Measurements from ENCODE around the gene CCM2. TPM values are rescaled to one million over a fixed set of nuclear protein-coding genes. Genes with fewer than 3 reads are reported as not detected.

The CCM2 gene
- total RNA-seq, 1 donor from 2014 or later = 47.8 TPM

DNA sequence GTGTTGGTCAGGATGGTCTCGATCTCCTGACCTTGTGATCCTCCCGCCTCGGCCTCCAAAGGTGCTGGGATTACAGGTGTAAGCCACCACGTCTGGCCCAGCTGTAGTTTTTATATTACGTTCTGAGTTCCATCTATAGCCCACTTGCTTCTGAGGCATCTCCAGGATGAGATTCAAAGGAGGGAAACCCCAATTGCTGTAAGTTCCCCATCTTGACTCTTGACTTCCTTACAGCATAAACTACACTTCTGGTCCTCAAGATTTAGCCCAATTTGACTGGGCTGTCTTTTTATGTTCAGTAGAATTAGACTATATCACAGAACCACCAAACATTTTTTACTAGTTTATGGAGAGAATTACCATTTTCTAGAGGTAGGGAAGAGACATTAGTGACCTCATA, 44.3 kb downstream of the CCM2 start:
- no peak overlapping the region for H3K4me3 Mint-ChIP-seq (ENCODE audit: unreplicated experiment)
- H3K9me3 Mint-ChIP-seq (ENCODE audit: low read depth) = no peaks in the 10 kb centered on the region
- peaks cover 21% of the 10 kb centered on the region for H3K36me3 Mint-ChIP-seq (ENCODE audit: low read depth)
- H3K4me1 Mint-ChIP-seq (ENCODE audit: low read depth) = no peaks in the 10 kb centered on the region
- TF ChIP-seq, protein P1, sequence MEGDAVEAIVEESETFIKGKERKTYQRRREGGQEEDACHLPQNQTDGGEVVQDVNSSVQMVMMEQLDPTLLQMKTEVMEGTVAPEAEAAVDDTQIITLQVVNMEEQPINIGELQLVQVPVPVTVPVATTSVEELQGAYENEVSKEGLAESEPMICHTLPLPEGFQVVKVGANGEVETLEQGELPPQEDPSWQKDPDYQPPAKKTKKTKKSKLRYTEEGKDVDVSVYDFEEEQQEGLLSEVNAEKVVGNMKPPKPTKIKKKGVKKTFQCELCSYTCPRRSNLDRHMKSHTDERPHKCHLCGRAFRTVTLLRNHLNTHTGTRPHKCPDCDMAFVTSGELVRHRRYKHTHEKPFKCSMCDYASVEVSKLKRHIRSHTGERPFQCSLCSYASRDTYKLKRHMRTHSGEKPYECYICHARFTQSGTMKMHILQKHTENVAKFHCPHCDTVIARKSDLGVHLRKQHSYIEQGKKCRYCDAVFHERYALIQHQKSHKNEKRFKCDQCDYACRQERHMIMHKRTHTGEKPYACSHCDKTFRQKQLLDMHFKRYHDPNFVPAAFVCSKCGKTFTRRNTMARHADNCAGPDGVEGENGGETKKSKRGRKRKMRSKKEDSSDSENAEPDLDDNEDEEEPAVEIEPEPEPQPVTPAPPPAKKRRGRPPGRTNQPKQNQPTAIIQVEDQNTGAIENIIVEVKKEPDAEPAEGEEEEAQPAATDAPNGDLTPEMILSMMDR (IDR thresholded peaks at IDR 0.05) = no peak
- DNase-seq (ENCODE audit: low spot score) = no peak
- H3K27ac Mint-ChIP-seq (ENCODE audit: unreplicated experiment) = no peak overlapping the region
- no peaks in the 10 kb centered on the region for H3K27me3 Mint-ChIP-seq (ENCODE audit: low read depth)

DNA sequence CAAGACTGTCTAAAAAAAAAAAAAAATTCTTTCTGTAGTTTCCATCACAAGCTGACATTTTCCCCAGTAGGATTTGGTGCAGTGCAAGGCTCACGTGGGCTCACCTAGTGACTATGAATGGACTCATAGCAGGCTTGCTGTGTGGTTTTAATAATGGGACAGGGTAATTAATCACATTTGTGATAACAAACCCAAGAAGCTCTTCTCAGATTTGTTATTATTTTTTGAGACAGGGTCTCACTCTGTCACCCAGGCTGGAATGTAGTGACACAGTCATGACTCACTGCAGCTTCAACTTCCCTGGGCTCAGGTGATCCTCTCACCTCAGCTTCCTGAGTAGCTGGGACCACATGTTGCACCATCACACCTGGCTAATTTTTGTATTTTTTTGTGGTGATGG, 48.7 kb downstream of the CCM2 start:
- peak; percentile 18 for DNase-seq (ENCODE audit: low spot score)
- Mint-ChIP-seq H3K27ac (ENCODE audit: unreplicated experiment) (no peak overlapping the region), H3K9me3 (ENCODE audit: low read depth) (no peaks in the 10 kb centered on the region), H3K27me3 (ENCODE audit: low read depth) (no peaks in the 10 kb centered on the region), H3K36me3 (ENCODE audit: low read depth) (peaks cover 4% of the 10 kb centered on the region), H3K4me1 (ENCODE audit: low read depth) (no peaks in the 10 kb centered on the region), H3K4me3 (ENCODE audit: unreplicated experiment) (no peak overlapping the region)
- TF ChIP-seq, protein P1 (IDR thresholded peaks at IDR 0.05) = no peak

GRCh38 chr7:45050198-45050597, 50.2 kb downstream of the CCM2 start:
- DNase-seq (ENCODE audit: low spot score) = no peak
- H3K36me3 Mint-ChIP-seq (ENCODE audit: low read depth) = peaks cover 3% of the 10 kb centered on the region
- H3K27ac Mint-ChIP-seq (ENCODE audit: unreplicated experiment) = no peak overlapping the region
- H3K9me3 Mint-ChIP-seq (ENCODE audit: low read depth) = no peaks in the 10 kb centered on the region
- no peaks in the 10 kb centered on the region for H3K27me3 Mint-ChIP-seq (ENCODE audit: low read depth)
- no peaks in the 10 kb centered on the region for H3K4me1 Mint-ChIP-seq (ENCODE audit: low read depth)
- no peak overlapping the region for H3K4me3 Mint-ChIP-seq (ENCODE audit: unreplicated experiment)
- TF ChIP-seq, protein P1 (IDR thresholded peaks at IDR 0.05) = no peak

GRCh38 chr7:45052011-45052410, 52.0 kb downstream of the CCM2 start:
- TF ChIP-seq, protein P1 (IDR thresholded peaks at IDR 0.05) = no peak
- Mint-ChIP-seq H3K27me3 (ENCODE audit: low read depth) (no peaks in the 10 kb centered on the region), H3K4me1 (ENCODE audit: low read depth) (no peaks in the 10 kb centered on the region), H3K9me3 (ENCODE audit: low read depth) (peaks cover 3% of the 10 kb centered on the region), H3K4me3 (ENCODE audit: unreplicated experiment) (no peak overlapping the region), H3K27ac (ENCODE audit: unreplicated experiment) (no peak overlapping the region), H3K36me3 (ENCODE audit: low read depth) (peaks cover 2% of the 10 kb centered on the region)
- DNase-seq (ENCODE audit: low spot score) = peak; percentile 15

DNA sequence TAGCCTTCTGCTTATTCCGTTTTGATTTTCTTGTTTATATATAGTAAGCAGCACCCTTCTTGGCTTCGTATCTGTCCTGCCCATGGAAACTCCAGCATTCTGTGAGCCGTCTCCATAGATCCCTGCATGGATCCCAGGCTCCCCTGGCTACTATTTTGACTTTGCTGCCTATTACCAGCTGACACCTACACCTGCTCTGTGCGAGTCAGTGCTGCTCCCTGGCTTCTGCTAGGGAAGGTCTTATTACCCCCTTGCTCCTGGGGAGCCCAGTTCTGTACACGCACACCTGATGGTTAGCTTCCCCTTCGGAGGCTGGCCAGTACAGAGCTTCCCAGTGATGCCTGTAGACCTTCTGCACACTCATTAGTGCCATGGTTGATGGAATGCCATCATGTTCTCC, 53.4 kb downstream of the CCM2 start:
- Mint-ChIP-seq H3K4me3 (ENCODE audit: unreplicated experiment) (no peak overlapping the region), H3K36me3 (ENCODE audit: low read depth) (peaks cover 2% of the 10 kb centered on the region), H3K9me3 (ENCODE audit: low read depth) (peaks cover 3% of the 10 kb centered on the region), H3K4me1 (ENCODE audit: low read depth) (no peaks in the 10 kb centered on the region), H3K27ac (ENCODE audit: unreplicated experiment) (no peak overlapping the region), H3K27me3 (ENCODE audit: low read depth) (no peaks in the 10 kb centered on the region)
- DNase-seq (ENCODE audit: low spot score) = peak; percentile 38
- TF ChIP-seq, protein P1 (IDR thresholded peaks at IDR 0.05) = no peak
